Erythroblast (primary cell): ENCODE results near the gene MUTYH.

Experiments
- GATA1 ChIP-seq: IDR thresholded peaks from 2 replicates; pipeline ENCODE4 v1.6.1; 2011; ENCODE audit warnings: low read depth, mild to moderate bottlenecking, control low read depth, low read length, moderate library complexity
- POLR2A ChIP-seq: IDR thresholded peaks from 2 replicates; pipeline ENCODE4 v1.6.1; 2011; ENCODE audit warnings: mild to moderate bottlenecking, low read length

DNA sequence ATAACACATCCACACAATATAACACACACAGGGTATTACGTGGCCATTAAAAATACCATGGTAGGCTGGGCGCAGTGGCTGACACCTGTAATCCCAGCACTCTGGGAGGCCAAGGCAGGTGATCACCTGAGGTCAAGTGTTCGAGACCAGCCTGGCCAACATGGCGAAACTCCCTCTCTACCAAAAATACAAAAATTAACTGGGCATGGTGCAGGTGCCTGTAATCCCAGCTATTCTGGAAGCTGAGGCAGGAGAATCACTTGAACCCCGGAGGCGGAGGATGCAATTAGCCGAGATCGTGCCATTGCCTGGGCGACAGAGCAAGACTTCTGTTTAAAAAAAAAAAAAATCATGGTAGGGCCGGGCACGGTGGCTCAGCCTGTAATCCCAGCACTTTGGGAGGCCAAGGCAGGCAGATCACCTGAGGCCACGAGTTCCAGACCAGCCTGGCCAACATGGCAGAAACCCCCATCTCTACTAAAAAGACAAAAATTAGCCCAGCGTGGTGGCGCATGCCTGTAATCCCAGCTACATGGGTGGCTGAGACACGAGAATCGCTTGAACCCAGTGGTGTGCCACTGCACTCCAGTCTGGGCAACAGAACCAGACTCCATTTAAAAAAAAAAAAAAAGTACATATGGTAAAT, 37.6 kb downstream of the MUTYH start:
- TF ChIP-seq POLR2A (no peak), GATA1 (no peak)
